WTC11 (cell line): Measurements from ENCODE around the gene OVCA2.
"Not testable (repeated sequence)": the region's sequence is repeated elsewhere in the genome, so short reads cannot be mapped to it uniquely, and the experiment has no call there.

Experiments
- AFF4 ChIP-seq: sonication (generic); formaldehyde crosslinking; IDR thresholded peaks from 2 replicates; pipeline ENCODE4 v1.8.1; 2023; ENCODE audit warnings: mild to moderate bottlenecking, missing genetic modification reagents, borderline replicate concordance
- CREB1 ChIP-seq: sonication (generic); formaldehyde crosslinking; IDR thresholded peaks from 2 replicates; pipeline ENCODE4 v1.8.0; 2023; ENCODE audit warnings: mild to moderate bottlenecking, missing genetic modification reagents
- CTCF ChIP-seq: fragments of 200-600 bp; IDR thresholded peaks from 2 replicates; pipeline ENCODE4 v1.8.0; 2022; ENCODE audit warnings: antibody characterized with exemption
- MAX ChIP-seq: sonication (generic); formaldehyde crosslinking; IDR thresholded peaks from 2 replicates; pipeline ENCODE4 v1.8.0; 2022; ENCODE audit warnings: mild to moderate bottlenecking, missing genetic modification reagents
- RELA ChIP-seq: sonication (generic); formaldehyde crosslinking; IDR thresholded peaks from 2 replicates; pipeline ENCODE4 v1.8.1; 2022; ENCODE audit warnings: missing genetic modification reagents, mild to moderate bottlenecking, borderline replicate concordance
- SMAD4 ChIP-seq: sonication (generic); formaldehyde crosslinking; IDR thresholded peaks from 2 replicates; pipeline ENCODE4 v1.8.0; 2022; ENCODE audit warnings: mild to moderate bottlenecking, missing genetic modification reagents
- SP1 ChIP-seq: sonication (generic); formaldehyde crosslinking; conservative IDR thresholded peaks from 2 replicates; pipeline ENCODE4 v1.8.1; 2022; ENCODE audit warnings: missing genetic modification reagents
- USF2 ChIP-seq: sonication (generic); formaldehyde crosslinking; IDR thresholded peaks from 2 replicates; pipeline ENCODE4 v1.8.1; 2023; ENCODE audit warnings: mild to moderate bottlenecking, missing genetic modification reagents, moderate library complexity
- ZNF423 ChIP-seq: fragments of 250-450 bp; sonication (Bioruptor Pico); IDR thresholded peaks from 2 replicates; pipeline ENCODE4 v2.1.2; 2022; ENCODE audit warnings: mild to moderate bottlenecking, moderate library complexity

- not testable (repeated sequence) for TF ChIP-seq CTCF; USF2 (CRISPR knock-in tag); MAX; CREB1 (CRISPR knock-in tag); RELA (CRISPR knock-in tag); AFF4 (CRISPR knock-in tag); ZNF423 (CRISPR knock-in tag); SMAD4 (CRISPR knock-in tag); SP1 (CRISPR knock-in tag)
These were observed 28.4 kb upstream of the OVCA2 start for GRCh38 chr17:2013220-2013993.
